ENCODE data around the gene PNPLA7.
"Not testable (repeated sequence)": the region's sequence is repeated elsewhere in the genome, so short reads cannot be mapped to it uniquely, and the experiment has no call there.

Gene PNPLA7

GRCh38 chr9:137459152-137459600 is 91.0 kb downstream of the PNPLA7 start, which contains the start of gene NSMF:
Gene NSMF, minus strand, starts transcription at chr9:137459334. Its CDS starts 232 bp downstream, at chr9:137459102.
- DNase-seq = peak; percentile 76

- no peak for DNase-seq
Measured at GRCh38 chr9:137458194-137459151, 91.7 kb downstream of the PNPLA7 start.

- no peak for DNase-seq
Measured at GRCh38 chr9:137457406-137458193, 92.6 kb downstream of the PNPLA7 start.

GRCh38 chr9:137456864-137457405 is 93.3 kb downstream of the PNPLA7 start:
- DNase-seq = no peak

- DNase-seq = no peak
Measured at GRCh38 chr9:137456061-137456863, 93.9 kb downstream of the PNPLA7 start.

GRCh38 chr9:137455359-137455991 is 94.7 kb downstream of the PNPLA7 start:
- DNase-seq = no peak

- DNase-seq = no peak
Measured at GRCh38 chr9:137454597-137455358, 95.4 kb downstream of the PNPLA7 start.

GRCh38 chr9:137454145-137454596 is 96.0 kb downstream of the PNPLA7 start:
- no peak for DNase-seq

- no peak for DNase-seq
Measured at GRCh38 chr9:137453643-137454081, 96.5 kb downstream of the PNPLA7 start.

GRCh38 chr9:137452761-137453642 is 97.2 kb downstream of the PNPLA7 start:
- DNase-seq = no peak

- DNase-seq = no peak
Measured at GRCh38 chr9:137452006-137452760, 98.0 kb downstream of the PNPLA7 start.

GRCh38 chr9:137451264-137452005 is 98.8 kb downstream of the PNPLA7 start:
- DNase-seq = not testable (repeated sequence)

- DNase-seq = not testable (repeated sequence)
Measured at GRCh38 chr9:137450539-137451222, 99.5 kb downstream of the PNPLA7 start.

GRCh38 chr9:137449931-137450538 is 100.2 kb downstream of the PNPLA7 start:
- DNase-seq = no peak

GRCh38 chr9:137449081-137449844 is 100.9 kb downstream of the PNPLA7 start:
- no peak for DNase-seq

GRCh38 chr9:137448602-137448962 is 101.6 kb downstream of the PNPLA7 start:
- no peak for DNase-seq
